GM21786 (cell line): ENCODE measurements around the gene NCAPD3.
A peak's percentile ranks its signal among the peaks of the same experiment; 100 is the strongest.
"Not testable (repeated sequence)": the region's sequence is repeated elsewhere in the genome, so short reads cannot be mapped to it uniquely, and the experiment has no call there.

ENCODE experiments used
- ATAC-seq: cut with Tn5 transposase; IDR thresholded peaks from one replicate; pipeline ENCODE4 v1.9.1; 2021; ENCODE audit not compliant: unreplicated experiment

The NCAPD3 gene

GRCh38 chr11:134224710-134225664, 1.2 kb upstream of the NCAPD3 start:
- peak; percentile 13 for ATAC-seq

DNA sequence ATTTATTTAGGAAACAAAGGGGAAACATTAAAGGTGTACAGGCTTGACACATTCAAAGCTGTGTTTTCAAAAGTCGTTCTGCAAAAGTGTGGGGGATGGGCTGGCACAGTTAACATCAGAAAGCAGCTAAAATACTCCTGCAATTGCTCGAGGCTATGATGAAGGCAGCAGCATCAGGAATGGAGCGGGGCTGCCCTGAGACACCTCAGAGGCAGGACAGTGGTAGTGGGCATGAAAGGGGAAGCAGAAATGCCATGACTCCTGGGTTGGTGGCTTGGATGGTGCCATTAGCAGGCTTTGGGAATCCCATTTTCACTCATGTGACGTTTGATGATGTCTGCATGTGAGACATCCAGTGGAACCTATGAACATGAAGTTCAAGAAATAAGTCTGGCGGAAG, 646 bp downstream of the NCAPD3 start:
- no peak for ATAC-seq

- no peak for ATAC-seq
Measured at GRCh38 chr11:134216816-134217215, 7.0 kb downstream of the NCAPD3 start.

DNA sequence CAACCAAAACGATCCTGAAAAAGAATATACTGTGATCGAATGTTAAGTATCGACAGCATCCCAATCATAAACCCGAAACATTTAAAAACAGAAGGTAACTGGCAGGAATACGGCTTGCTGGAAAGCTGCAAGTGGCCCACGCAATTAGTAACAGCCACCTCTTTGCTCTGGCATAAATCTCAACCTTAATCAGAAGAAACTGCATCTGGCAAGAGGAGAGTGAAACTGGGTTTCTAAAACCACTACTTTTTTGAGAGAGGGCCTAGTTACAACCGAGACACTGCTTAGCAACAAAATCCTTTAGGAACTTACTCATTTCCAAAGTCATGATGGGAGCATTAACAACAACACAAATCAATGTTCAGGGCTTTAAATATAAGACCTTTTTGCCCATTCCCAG, 7.9 kb downstream of the NCAPD3 start:
- ATAC-seq, result no peak

DNA sequence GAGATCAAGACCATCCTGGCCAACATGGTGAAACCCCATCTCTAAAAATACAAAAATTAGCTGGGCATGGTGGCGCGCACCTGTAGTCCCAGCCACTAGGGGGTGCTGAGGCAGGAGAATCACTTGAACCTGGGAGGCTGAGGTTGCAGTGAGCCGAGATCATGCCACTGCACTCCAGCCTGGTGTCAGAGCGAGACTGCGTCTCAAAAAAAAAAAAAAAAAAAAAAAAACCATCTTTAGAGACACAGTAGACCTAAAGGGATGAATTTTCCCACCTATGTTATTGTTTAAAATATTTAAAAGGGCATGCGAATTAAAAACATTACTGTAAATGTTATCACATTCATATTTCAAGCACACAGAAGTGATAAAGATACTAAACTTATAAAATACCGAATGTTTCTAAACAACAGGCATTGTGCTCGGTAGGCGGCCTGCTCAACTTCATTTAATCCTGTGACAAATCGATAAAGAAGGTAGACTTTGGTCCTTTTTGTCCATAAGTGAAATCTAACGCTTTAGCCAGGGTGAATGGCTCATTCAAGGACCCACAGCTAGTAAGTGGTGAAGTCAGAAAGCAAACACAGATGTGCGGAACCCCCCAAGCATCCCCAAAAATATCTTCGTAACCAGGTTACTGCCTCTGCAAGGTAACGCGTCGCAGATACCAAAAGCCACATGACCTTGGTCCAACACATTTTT, 16.1 kb downstream of the NCAPD3 start:
- no peak for ATAC-seq

GRCh38 chr11:134206185-134206584, 17.6 kb downstream of the NCAPD3 start:
- ATAC-seq, result no peak

GRCh38 chr11:134205729-134206128, 18.0 kb downstream of the NCAPD3 start:
- ATAC-seq, result no peak

DNA sequence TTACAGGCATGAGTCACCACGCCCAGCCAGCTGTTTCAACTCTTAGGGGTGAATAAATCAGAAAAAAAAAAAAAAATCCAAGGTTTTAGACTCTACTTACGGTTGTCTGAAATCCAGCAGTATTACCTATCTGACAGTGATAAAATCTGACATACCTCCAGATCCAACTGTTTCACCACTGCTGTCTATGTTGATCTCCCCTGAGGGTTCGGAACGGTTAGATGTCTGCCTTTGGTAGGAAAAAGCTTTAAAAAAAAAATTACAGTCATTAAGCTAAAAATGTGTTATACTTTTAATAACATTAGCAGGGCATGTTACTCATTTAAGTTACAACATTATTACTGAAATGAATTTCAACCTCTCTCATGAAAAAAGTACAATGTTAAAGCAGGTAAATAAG, 21.1 kb downstream of the NCAPD3 start:
- no peak for ATAC-seq

DNA sequence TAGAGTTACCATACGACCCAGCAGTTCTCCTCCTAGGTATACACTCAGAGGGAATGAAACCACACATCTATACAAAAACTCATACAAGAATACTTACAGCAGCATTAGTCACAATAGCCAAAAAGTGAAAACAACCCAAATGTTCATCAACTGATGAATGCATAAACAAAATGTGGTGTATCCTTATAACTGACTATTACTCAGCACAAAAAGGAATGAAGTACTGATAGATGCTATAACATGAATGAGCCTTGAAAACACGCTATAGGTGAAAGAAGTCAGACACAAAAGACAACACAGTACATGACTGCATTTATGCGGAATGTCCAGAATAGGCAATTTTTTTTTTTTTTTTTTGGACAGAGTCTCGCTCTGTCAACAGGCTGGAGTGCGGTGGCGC, 23.1 kb downstream of the NCAPD3 start:
- no peak for ATAC-seq

DNA sequence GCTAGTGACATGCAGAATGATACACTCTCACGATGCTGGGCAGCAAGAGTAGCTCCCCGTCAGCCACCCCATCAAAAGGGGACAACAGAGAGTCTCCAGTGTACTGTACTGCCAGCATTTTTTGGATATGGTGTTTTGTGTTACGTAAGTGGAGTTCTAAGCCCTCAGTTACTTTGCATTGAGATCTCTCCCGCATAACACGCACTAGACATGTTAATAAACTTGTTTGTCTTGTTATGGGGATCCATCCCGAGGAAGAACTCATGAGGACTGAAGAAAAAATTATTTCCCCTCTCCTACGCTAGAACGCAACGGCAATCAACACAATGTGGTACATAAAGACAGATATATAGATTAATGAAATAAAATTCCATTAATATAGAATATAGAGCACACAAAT, 24.2 kb downstream of the NCAPD3 start:
- no peak for ATAC-seq

DNA sequence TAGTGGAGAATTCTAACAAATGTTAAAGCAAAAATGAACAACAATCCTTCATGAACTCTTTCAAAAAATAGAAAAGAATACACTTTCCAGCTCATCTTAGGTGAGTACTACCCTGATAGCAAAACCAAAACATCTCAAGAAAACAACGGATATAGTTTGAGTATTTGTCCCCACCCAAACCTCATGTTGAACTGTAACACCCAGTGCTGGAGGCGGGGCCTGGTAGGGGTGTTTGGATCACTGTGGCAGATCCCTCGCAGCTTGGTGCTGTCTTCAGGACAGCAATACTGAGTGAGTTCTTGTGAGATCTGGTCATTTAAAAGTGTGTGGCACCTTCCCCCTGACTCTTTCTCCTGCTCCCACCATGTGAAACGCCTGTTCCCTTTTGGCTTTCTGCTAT, 27.0 kb downstream of the NCAPD3 start:
- ATAC-seq, result no peak

DNA sequence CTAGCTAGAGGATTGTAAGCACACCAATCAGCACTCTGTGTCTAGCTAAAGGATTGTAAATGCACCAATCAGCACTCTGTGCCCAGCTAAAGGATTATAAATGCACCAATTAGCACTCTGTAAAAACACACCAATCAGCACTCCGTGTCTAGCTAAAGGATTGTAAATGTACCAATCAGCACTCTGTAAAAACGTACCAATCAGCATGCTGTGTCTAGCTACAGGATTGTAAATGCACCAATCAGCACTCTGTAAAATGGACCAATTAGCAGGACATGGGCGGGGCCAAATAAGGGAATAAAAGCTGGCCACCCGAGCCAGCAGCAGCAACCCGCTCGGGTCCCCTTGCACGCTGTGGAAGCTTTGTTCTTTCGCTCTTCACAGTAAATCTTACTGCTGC, 35.7 kb downstream of the NCAPD3 start:
- not testable (repeated sequence) for ATAC-seq

GRCh38 chr11:134181707-134182106, 42.1 kb downstream of the NCAPD3 start:
- ATAC-seq, result no peak

DNA sequence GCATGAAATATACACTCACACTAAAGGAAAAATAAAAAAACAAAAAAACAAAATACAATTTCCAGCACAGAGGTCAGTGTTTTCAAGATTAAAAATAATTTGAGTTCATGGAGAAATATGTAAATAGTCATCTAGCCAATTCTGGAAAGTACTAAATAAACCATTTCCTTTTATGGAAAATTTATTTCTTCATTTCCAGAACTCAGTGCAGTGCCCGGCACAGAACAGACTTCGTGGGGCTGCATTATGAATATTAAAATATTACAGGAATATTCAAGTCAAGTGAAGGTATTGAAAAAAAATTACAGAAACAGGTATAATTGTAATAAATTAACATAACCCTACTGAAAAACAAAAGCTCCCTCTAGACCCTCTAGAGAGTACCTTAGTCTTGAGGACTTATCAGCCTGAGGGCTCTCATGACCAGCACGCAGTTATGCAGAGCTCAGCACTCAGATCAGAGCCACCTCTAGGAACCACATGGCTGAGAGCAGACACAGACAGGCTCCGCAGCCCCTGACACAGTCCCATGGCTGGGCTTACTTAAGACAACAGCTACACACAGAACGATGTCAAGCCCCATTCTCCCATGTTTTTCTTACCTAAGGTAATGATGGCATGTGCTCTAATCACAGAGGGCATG, 45.6 kb downstream of the NCAPD3 start:
- ATAC-seq, result no peak

DNA sequence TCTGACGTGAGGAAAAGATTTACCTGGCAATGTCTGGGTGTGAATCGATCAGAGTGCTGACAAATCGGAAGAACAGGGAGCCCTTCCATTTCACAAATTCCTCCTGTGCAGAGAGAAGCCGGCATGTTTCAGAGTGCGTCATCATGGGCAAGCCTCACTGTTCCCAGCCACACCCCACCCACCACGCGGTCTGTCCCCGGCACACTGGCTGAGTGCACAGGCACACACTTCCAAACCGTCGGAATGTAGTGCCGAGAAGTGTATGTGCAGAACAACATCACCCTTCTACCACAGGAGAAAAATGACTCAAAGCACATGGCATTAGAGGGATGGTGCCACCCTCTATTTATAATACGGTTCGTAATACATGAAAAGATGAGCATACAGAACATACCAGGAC, 47.5 kb downstream of the NCAPD3 start:
- ATAC-seq, result no peak

- no peak for ATAC-seq
Measured at GRCh38 chr11:134173296-134173695, 50.5 kb downstream of the NCAPD3 start.

DNA sequence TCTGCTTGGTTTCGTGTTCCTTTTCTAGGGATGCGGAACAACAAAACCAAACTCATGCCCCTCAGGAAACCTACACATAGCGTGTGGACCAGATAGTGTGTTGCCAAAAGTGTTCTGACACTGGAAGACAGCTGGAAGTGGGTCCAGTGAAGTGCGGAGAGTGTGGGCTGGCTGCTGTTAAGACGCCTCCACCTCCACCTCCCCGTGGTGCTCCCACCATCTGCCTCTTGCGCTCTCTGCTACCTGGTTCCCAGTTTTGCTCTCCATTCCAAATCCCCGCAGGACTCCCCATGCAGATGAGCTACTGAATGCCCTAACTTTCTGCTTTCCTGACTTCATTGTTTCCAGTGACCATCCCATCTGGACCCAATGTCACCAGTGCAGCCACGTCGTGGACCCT, 51.8 kb downstream of the NCAPD3 start:
- ATAC-seq, result no peak

GRCh38 chr11:134170919-134171281, 52.9 kb downstream of the NCAPD3 start:
- no peak for ATAC-seq

DNA sequence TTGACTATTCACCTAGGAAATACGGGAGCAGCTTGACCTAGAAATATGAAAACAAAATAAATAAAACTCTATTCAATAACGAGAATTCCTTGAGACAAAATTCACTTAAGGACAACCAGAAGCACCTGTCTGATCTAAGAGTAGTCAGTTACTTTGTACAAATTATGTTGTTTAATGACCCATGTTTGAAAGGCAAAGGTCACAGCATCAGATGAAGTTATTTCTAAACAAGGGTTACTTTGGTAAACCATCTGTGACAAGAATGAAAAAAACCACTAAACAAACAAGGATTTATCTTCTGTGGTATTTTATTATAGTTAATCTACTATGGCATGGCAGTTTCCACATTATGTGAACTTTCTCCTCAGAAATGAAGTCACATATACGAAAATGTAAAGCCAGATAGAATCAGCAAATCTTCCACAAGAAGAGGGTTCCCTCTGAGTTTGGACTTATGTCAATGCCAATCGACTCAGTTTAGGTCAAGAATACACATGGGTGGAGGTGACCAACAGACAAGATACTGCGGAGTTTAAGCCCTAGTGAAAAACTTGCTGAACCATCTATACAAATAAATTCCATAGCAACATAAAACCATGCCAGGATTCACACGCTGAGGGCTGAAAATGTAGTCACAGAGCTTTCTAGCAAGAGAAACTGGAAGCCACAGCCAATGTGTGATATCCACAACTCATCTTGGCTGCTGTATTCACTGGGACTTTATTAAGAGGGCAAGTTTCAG, 53.4 kb downstream of the NCAPD3 start:
- ATAC-seq, result no peak

- ATAC-seq, result no peak
Measured at GRCh38 chr11:134164490-134165370, 59.0 kb downstream of the NCAPD3 start.
